HG03460 (cell line): ENCODE results near the gene MEGF10.

Source experiments
- ATAC-seq: cut with Tn5 transposase; IDR thresholded peaks from one replicate; pipeline ENCODE4 v1.9.1; 2021; ENCODE audit not compliant: unreplicated experiment

The MEGF10 gene

GRCh38 chr5:127324756-127325155 lies 34.2 kb downstream of the MEGF10 start:
- ATAC-seq, result no peak

- ATAC-seq, result no peak
Observed at GRCh38 chr5:127326431-127326830, 35.8 kb downstream of the MEGF10 start.

GRCh38 chr5:127326976-127327755 lies 36.6 kb downstream of the MEGF10 start:
- ATAC-seq, result no peak

GRCh38 chr5:127330116-127330515 lies 39.5 kb downstream of the MEGF10 start:
- ATAC-seq, result no peak

- ATAC-seq, result no peak
Observed at GRCh38 chr5:127331890-127332649, 41.5 kb downstream of the MEGF10 start.

- ATAC-seq, result no peak
Observed at GRCh38 chr5:127333483-127333882, 42.9 kb downstream of the MEGF10 start.

- no peak for ATAC-seq
Observed at GRCh38 chr5:127335381-127335780, 44.8 kb downstream of the MEGF10 start.

GRCh38 chr5:127337876-127338275 lies 47.3 kb downstream of the MEGF10 start:
- no peak for ATAC-seq

- ATAC-seq, result no peak
Observed at GRCh38 chr5:127338501-127338900, 47.9 kb downstream of the MEGF10 start.

- no peak for ATAC-seq
Observed at GRCh38 chr5:127340606-127341005, 50.0 kb downstream of the MEGF10 start.

GRCh38 chr5:127342364-127342763 lies 51.8 kb downstream of the MEGF10 start:
- ATAC-seq, result no peak

- no peak for ATAC-seq
Observed at GRCh38 chr5:127343313-127343712, 52.7 kb downstream of the MEGF10 start.

GRCh38 chr5:127343866-127344265 lies 53.3 kb downstream of the MEGF10 start:
- ATAC-seq, result no peak

- no peak for ATAC-seq
Observed at GRCh38 chr5:127344931-127345330, 54.3 kb downstream of the MEGF10 start.

- no peak for ATAC-seq
Observed at GRCh38 chr5:127351418-127351817, 60.8 kb downstream of the MEGF10 start.

GRCh38 chr5:127352068-127352467 lies 61.5 kb downstream of the MEGF10 start:
- ATAC-seq, result no peak

- ATAC-seq, result no peak
Observed at GRCh38 chr5:127353327-127353726, 62.7 kb downstream of the MEGF10 start.

GRCh38 chr5:127353796-127354195 lies 63.2 kb downstream of the MEGF10 start:
- no peak for ATAC-seq

GRCh38 chr5:127355337-127355736 lies 64.7 kb downstream of the MEGF10 start:
- ATAC-seq, result no peak

GRCh38 chr5:127358284-127358683 lies 67.7 kb downstream of the MEGF10 start:
- no peak for ATAC-seq

GRCh38 chr5:127358740-127359139 lies 68.1 kb downstream of the MEGF10 start:
- no peak for ATAC-seq

- no peak for ATAC-seq
Observed at GRCh38 chr5:127359502-127359901, 68.9 kb downstream of the MEGF10 start.
